ENCODE results near the gene ABO.
"Not testable (repeated sequence)": the region's sequence is repeated elsewhere in the genome, so short reads cannot be mapped to it uniquely, and the experiment has no call there.

The ABO gene

DNA sequence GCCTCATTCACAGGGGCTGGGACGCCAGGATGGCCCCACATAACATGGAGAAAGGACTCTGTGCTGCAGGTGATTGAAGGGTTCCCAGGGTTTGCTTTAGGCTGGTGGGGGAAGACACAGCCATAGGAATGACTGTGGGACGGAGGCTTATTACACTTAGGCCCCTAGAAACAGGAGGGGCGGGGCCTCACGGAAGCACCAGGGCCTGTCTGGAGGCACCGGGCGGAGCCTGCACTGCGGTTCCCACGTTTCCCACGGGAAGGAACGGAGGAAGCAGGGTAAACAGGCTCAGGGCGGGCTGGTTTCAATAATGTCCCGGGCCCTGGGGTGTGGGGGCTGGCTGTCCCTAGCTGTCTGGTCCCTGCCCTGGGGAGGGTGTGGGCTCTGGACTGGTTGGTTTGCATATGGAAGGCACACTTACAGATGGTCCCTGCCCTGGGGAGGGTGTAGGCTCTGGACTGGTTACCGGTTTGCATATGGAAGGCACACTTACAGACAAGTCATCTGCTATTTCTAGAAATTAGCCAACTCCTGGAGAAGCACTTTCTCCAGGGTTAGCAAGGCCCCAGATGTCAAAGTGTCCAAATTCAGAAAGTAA, 51.7 kb downstream of the ABO start:
- DNase-seq: not testable (repeated sequence)

GRCh38 chr9:133221994-133222393, 53.0 kb downstream of the ABO start:
- DNase-seq: not testable (repeated sequence)

- no peak for DNase-seq
Measured at GRCh38 chr9:133221177-133221809, 53.7 kb downstream of the ABO start.

- DNase-seq: not testable (repeated sequence)
Measured at GRCh38 chr9:133218049-133218975, 56.7 kb downstream of the ABO start.

DNA sequence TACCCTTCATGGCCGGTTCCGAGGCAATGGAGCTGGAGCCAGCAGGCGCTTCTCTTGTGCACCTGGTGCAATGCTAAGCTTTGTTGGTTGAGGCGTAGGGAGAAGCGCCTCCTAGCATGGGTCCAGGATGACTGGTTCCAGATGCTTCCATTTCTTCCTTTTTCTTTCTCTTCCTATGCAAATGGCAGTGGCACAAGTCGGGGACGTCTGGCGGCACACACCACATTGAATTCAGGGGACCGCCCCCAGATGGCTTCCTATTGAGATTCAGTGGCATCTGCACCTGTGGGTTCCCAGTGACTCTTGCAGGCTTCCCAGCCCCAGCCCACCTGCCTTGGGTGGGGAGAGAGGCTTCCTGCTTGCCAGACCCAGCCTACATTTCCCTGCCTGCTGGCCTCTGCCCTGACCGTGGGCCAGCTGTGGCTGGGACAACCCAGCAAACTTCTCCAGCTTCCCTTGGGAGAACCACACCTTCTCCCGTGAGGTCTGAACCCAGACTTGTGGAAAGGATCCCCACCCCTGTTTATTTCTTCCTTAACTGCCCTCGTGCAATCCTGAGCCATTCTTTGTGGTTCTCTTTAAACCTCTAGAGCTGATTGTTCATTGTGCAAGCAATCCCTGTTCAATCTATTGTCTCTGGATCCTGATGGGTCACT, 57.5 kb downstream of the ABO start:
- not testable (repeated sequence) for DNase-seq

DNA sequence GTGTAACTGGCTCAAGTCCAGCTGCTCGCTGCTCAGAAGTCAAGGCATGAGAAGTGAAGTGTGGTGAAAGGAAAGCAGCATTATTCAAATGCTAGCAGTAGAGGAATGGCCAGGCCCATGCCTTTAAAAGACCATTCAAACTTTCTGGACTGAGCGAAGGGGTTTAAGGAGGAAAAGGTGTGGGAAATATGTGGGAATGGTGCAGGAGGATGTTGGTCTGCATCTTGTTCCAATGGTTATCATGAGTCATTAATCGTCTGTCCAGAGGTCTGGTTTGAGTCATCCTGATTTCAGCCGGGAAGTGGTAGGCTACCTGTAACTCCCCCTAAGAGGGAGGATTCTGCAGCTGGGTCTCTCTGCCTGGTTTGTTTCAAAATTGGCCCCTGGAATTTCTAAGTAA, 60.7 kb downstream of the ABO start:
- not testable (repeated sequence) for DNase-seq

DNA sequence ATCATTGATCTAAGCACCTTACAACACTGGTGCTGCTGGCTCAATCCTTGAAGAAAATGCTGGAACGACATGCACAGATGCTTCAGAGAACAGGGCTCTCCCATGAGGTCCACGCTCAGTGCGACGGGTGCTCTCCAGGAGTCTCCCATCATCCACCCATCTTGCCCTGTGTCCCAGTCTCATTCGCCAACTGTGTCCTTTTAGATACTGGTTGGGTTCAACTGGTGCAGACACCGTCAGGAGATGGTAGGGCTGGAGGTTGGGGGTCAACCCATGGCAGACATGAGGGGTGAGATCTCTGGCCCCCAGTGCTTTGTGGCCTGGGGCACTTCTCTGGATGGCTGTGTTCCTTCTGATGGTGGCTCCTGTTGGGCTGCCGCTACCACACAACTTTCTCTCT, 64.4 kb downstream of the ABO start:
- DNase-seq: no peak

DNA sequence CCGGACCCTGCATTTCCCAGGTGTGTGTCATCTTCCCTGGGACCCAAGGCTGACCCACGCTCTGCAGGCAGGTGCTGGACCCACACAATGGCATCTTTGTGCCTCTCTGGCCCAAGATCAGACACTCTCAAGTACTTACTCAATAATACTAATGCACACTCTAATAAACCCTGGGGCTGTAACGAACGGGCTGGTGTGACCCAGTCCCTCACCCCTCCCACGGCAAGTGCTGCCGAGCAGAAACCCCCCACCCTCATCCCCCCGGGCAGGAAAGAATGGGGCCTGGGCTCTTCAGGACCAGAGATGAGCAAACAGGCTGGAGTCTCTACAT, 64.8 kb downstream of the ABO start:
- no peak for DNase-seq

DNA sequence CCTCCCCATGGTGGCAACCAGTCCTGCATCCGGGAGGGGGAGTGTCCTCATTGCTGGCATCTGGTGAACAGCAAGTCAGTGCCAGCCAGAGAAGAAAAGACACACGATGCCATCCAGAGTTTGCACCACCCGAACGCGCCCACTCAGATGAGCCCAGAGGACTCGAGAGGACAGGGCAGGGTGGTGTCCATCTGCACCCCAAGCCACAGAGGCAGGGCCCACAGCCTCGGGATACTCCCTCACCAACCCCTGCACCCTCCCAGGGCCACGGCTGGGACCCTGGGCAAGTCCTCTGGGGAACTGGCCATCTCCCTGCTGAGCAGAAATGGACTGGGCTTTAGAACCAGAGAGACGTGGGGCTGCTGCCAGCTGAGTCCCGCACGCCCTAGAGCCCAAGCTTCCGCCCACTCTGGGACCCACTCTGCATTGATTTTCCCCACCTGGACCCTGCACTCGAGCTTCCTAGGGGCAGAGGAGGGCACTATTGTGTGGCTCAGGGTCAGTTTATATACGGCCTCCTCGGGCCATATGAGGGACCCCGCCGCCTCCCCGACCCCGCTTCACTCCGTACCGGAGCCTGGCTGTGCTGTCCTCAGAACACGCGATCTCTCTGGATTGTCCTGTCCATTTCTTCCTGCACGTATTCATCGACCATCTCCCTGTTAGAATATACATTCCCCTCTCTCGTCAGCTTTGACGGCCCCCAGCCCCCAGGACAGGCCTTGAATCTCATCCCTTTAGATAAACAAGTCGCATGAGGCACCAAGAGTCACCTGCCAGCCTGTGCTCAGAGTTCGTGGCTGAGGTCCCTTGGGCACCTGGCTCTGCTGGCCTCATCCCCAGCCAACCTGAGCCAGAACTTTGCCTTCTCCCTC, 65.4 kb downstream of the ABO start:
- not testable (repeated sequence) for DNase-seq

DNA sequence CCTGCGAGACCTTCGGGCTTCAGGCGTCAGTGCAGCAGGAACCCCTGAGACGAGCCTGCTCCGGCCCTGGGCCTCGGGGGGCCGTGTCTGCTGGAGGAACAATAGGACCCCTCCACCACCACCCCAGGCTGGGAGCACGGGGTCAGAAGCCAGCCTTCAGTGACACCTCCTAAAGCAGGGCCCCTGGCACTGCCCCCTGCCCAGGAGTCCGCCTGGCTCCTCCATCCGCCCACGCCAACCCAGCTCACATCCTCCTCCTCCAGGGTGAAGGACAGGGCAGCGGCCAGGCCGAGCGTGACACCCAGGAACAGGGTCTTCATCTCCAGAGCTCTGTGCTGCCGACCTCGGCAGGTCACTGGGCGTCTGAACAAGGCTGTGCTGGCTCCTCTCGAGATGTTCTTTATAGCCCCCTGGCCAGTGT, 66.1 kb downstream of the ABO start, which contains the start of gene OBP2B:
Gene OBP2B (minus strand): TSS at position 371 of the 421 bp plus-strand sequence. CDS start 51 bp downstream, at position 320.
- DNase-seq: not testable (repeated sequence)

- DNase-seq: not testable (repeated sequence)
Measured at GRCh38 chr9:133208171-133208879, 66.7 kb downstream of the ABO start.

DNA sequence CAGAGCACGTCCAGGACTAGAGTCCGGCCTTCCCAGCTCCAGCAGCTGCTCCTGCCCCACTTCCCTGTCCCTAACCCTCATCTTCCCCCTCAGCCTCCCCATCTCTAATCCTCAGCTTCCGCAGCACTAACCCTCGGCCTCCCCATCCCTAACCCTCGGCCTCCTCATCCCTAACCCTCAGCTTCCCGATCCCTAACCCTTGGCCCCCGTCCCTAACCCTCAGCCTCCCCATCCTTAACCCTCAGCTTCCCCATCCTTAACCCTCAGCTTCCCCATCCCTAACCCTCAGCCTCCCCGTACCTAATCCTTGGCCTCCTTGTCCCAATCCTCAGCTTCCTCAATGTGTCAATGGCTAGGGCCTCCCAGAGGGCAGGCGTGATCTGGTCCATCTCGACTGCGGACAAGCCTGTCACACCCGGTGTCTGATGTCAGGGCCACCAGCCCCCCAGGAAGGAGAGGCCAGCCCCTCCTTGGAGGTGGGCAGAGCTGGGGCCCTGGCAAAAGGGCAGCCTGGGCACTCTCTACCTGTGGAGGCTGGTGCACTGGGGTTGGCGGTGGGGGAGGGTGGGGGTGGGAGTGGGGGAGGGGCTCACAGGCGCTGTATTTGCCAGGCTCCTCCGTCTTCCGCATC, 67.3 kb downstream of the ABO start:
- no peak for DNase-seq

GRCh38 chr9:133207021-133207531, 67.9 kb downstream of the ABO start:
- DNase-seq: no peak

GRCh38 chr9:133205996-133206931, 68.7 kb downstream of the ABO start:
- no peak for DNase-seq

DNA sequence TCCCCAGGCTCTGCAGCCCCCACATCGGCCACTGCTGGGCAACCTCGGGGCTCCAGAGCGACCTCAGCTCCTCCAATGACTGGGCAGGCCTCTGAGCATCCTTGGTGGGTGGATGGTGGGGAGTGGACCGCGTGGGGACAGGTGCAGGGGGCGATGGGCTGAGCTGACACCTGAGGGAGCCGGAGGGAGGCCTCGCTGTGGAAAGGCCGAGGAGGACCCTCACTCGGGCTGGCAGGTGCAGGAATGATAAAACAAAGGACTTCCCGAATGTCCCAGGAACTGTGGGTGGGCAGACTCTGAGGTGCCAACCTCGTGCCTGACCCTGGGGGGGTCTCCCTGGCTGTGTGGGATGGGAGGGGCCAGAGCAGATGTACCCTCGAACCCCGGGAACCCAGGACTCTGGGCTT, 69.5 kb downstream of the ABO start:
- DNase-seq: not testable (repeated sequence)
